PC-9 (cell line): ENCODE data around the gene DDIT4.

ENCODE experiments used
- EZH2 ChIP-seq: fragments of 200-600 bp; sonication (generic); IDR thresholded peaks from 2 replicates; pipeline ENCODE4 v1.8.0; 2017; ENCODE audit warnings: antibody characterized with exemption, low read depth
- TF ChIP-seq, protein P1 (sequence below): fragments of 200-600 bp; sonication (generic); conservative IDR thresholded peaks from 2 replicates; pipeline ENCODE4 v1.6.1; 2017; ENCODE audit warnings: mixed run types, antibody characterized with exemption, mild to moderate bottlenecking, moderate library complexity

DNA sequence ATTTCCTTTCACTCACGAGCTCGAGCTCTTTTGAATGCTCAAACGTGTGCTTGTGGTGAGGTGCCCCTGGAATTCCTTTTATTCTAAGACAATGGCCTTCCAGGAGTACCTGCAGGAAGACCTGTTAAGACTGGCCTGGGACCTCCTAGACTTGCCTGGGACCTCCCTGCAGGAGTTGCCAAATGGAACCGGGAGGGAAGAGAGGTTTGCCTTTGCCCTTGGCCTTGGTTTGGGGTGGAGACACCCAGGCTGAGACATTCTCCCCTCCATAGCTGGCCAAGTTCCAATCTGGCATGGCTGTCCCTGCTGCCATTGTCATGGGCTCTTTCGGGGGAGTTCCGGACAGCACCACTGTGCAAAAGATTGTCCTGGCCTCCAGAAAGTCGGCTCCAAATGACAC, 41.3 kb downstream of the DDIT4 start:
- TF ChIP-seq, protein P1, sequence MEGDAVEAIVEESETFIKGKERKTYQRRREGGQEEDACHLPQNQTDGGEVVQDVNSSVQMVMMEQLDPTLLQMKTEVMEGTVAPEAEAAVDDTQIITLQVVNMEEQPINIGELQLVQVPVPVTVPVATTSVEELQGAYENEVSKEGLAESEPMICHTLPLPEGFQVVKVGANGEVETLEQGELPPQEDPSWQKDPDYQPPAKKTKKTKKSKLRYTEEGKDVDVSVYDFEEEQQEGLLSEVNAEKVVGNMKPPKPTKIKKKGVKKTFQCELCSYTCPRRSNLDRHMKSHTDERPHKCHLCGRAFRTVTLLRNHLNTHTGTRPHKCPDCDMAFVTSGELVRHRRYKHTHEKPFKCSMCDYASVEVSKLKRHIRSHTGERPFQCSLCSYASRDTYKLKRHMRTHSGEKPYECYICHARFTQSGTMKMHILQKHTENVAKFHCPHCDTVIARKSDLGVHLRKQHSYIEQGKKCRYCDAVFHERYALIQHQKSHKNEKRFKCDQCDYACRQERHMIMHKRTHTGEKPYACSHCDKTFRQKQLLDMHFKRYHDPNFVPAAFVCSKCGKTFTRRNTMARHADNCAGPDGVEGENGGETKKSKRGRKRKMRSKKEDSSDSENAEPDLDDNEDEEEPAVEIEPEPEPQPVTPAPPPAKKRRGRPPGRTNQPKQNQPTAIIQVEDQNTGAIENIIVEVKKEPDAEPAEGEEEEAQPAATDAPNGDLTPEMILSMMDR, result no peak
- no peak for TF ChIP-seq EZH2
